ENCODE measurements around the gene MAP2K3. TPM values are rescaled to one million over a fixed set of nuclear protein-coding genes. Genes with fewer than 3 reads are reported as not detected.
"Not testable (repeated sequence)": the region's sequence is repeated elsewhere in the genome, so short reads cannot be mapped to it uniquely, and the experiment has no call there.

The MAP2K3 gene
- total RNA-seq, 4 donors from 2014 or later = 17.5 to 39.0 (median 21.6) TPM

GRCh38 chr17:21310061-21310765 is 25.7 kb downstream of the MAP2K3 start:
- Histone ChIP-seq H3K9me3 (peaks cover 0 to 14% (median 1%) of the 10 kb centered on the region in 4 donors), H3K27ac (peak overlapping the region in 2 of 4 donors; percentile 20 to 59), H3K36me3 (peaks cover 0 to 95% (median 14%) of the 10 kb centered on the region in 3 donors), H3K4me1 (peaks cover 0 to 10% (median 0%) of the 10 kb centered on the region in 4 donors)
- H3K4me3 ChIP-seq; DNase-seq (ENCODE audit: low spot score in 2 of 2); H3K27me3 ChIP-seq: not testable (repeated sequence)
- 79 to 84% methylated on average over 11 to 16 of the region's 16 CpGs for WGBS, 2 donors

GRCh38 chr17:21310766-21311602 is 26.5 kb downstream of the MAP2K3 start:
- H3K36me3 ChIP-seq = peaks cover 0 to 88% (median 14%) of the 10 kb centered on the region in 3 donors
- 60 to 75% methylated on average over 17 to 19 of the region's 22 CpGs for WGBS, 2 donors
- H3K4me3 ChIP-seq; H3K27me3 ChIP-seq; DNase-seq (ENCODE audit: low spot score in 2 of 2): not testable (repeated sequence)
- peak overlapping the region in 2 of 4 donors; percentile 37 to 59 for H3K27ac ChIP-seq
- H3K4me1 ChIP-seq = peaks cover 0 to 10% (median 0%) of the 10 kb centered on the region in 4 donors
- H3K9me3 ChIP-seq = peaks cover 0 to 14% (median 1%) of the 10 kb centered on the region in 4 donors

- Histone ChIP-seq H3K36me3 (peaks cover 0 to 65% (median 13%) of the 10 kb centered on the region in 3 donors), H3K4me1 (peaks cover 0 to 15% (median 2%) of the 10 kb centered on the region in 4 donors), H3K9me3 (peaks cover 0 to 10% (median 1%) of the 10 kb centered on the region in 4 donors), H3K4me3 (no peak overlapping the region), H3K27ac (no peak overlapping the region), H3K27me3 (no peaks in the 10 kb centered on the region)
- no peak for DNase-seq (ENCODE audit: low spot score in 2 of 2)
- no peak for TF ChIP-seq EP300 (IDR thresholded peaks at IDR 0.05)
- 91 to 95% methylated on average over 5 of the region's 5 CpGs for WGBS, 2 donors
Observed at GRCh38 chr17:21313320-21313719, 28.8 kb downstream of the MAP2K3 start.

GRCh38 chr17:21313761-21314160 is 29.2 kb downstream of the MAP2K3 start:
- H3K36me3 ChIP-seq = peaks cover 0 to 60% (median 9%) of the 10 kb centered on the region in 3 donors
- not testable (repeated sequence) for H3K27me3 ChIP-seq; DNase-seq (ENCODE audit: low spot score in 2 of 2); H3K4me3 ChIP-seq; H3K9me3 ChIP-seq; H3K27ac ChIP-seq
- 91 to 95% methylated on average over 2 of the region's 2 CpGs for WGBS, 2 donors
- peaks cover 0 to 15% (median 2%) of the 10 kb centered on the region in 4 donors for H3K4me1 ChIP-seq

- peaks cover 0 to 55% (median 4%) of the 10 kb centered on the region in 3 donors for H3K36me3 ChIP-seq
- H3K4me1 ChIP-seq = peaks cover 0 to 15% (median 2%) of the 10 kb centered on the region in 4 donors
- H3K4me3 ChIP-seq; DNase-seq (ENCODE audit: low spot score in 2 of 2); H3K27ac ChIP-seq; H3K9me3 ChIP-seq; H3K27me3 ChIP-seq: not testable (repeated sequence)
- 0 to 68% methylated on average over 1 to 7 of the region's 7 CpGs for whole genome bisulfite sequencing, 2 donors
Observed at GRCh38 chr17:21314261-21314664, 29.8 kb downstream of the MAP2K3 start.

- Histone ChIP-seq H3K36me3 (peaks cover 0 to 51% (median 3%) of the 10 kb centered on the region in 3 donors), H3K4me1 (peaks cover 0 to 15% (median 2%) of the 10 kb centered on the region in 4 donors)
- H3K9me3 ChIP-seq; H3K4me3 ChIP-seq; H3K27me3 ChIP-seq; DNase-seq (ENCODE audit: low spot score in 2 of 2); H3K27ac ChIP-seq: not testable (repeated sequence)
- WGBS, 2 donors = 87 to 95% methylated on average over 7 of the region's 7 CpGs
Observed at GRCh38 chr17:21314701-21315111, 30.2 kb downstream of the MAP2K3 start.

GRCh38 chr17:21315246-21316000 is 30.9 kb downstream of the MAP2K3 start:
- not testable (repeated sequence) for H3K27me3 ChIP-seq; H3K4me3 ChIP-seq; H3K27ac ChIP-seq; H3K9me3 ChIP-seq; DNase-seq (ENCODE audit: low spot score in 2 of 2)
- Histone ChIP-seq H3K36me3 (peaks cover 0 to 44% (median 0%) of the 10 kb centered on the region in 3 donors), H3K4me1 (peaks cover 0 to 15% (median 2%) of the 10 kb centered on the region in 4 donors)
- 86 to 92% methylated on average over 5 to 11 of the region's 16 CpGs for WGBS, 2 donors

GRCh38 chr17:21316212-21316886 is 31.8 kb downstream of the MAP2K3 start:
- H3K4me1 ChIP-seq; H3K27me3 ChIP-seq; DNase-seq (ENCODE audit: low spot score in 2 of 2); H3K9me3 ChIP-seq; H3K27ac ChIP-seq: not testable (repeated sequence)
- WGBS, 2 donors = 55 to 74% methylated on average over 7 of the region's 39 CpGs
- Histone ChIP-seq H3K36me3 (peaks cover 0 to 36% (median 0%) of the 10 kb centered on the region in 3 donors), H3K4me3 (peak overlapping the region in 2 of 4 donors; percentile 18 to 33)

- H3K27me3 ChIP-seq; H3K4me1 ChIP-seq; H3K9me3 ChIP-seq; DNase-seq (ENCODE audit: low spot score in 2 of 2); H3K27ac ChIP-seq: not testable (repeated sequence)
- peaks cover 0 to 29% (median 0%) of the 10 kb centered on the region in 3 donors for H3K36me3 ChIP-seq
- peak overlapping the region in 2 of 4 donors; percentile 18 to 33 for H3K4me3 ChIP-seq
- 52% methylated on average over 16 of the region's 37 CpGs; no CpG with 5 or more reads in 1 of the 2 donors for WGBS, 2 donors
Observed at GRCh38 chr17:21316887-21317500, 32.5 kb downstream of the MAP2K3 start.

GRCh38 chr17:21317821-21318220 is 33.3 kb downstream of the MAP2K3 start:
- 91 to 92% methylated on average over 18 of the region's 18 CpGs for WGBS, 2 donors

More at GRCh38 chr17:21317821-21318220, 33.3 kb downstream of the MAP2K3 start:
- H3K4me3 ChIP-seq; H3K9me3 ChIP-seq; H3K4me1 ChIP-seq; DNase-seq (ENCODE audit: low spot score in 2 of 2); H3K27me3 ChIP-seq; H3K27ac ChIP-seq: not testable (repeated sequence)
- peaks cover 0 to 21% (median 0%) of the 10 kb centered on the region in 3 donors for H3K36me3 ChIP-seq

All from tibial nerve (tissue), 4 donors.